ENCODE data around the gene COL27A1. TPM values are rescaled to one million over a fixed set of nuclear protein-coding genes. Genes with fewer than 3 reads are reported as not detected.

COL27A1 gene
- total RNA-seq, 1 experiment from 2014 or later: 37.0 TPM

DNA sequence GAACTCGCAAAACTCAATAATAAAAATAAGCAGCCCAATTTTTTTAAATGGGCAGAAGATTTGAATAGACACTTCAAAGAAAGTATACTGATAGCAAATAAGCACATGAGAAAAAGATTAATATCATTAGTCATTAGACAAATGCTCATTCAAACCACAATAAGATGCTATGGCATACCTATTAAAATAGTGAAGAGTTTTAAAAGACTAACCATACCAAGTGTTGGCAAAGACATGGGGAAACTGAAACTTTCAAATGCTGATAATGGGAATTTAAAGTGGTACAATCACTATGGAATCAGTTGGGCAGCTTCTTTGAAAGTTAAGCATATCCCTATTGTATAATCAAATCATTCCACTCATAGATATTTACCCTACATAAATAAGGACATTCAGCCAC is 141.0 kb downstream of the COL27A1 start:
- TF ChIP-seq CTCF (conservative IDR thresholded peaks at IDR 0.05; ENCODE audit: low read depth, low read length) (no peak), EZH2 (IDR thresholded peaks at IDR 0.05; ENCODE audit: borderline replicate concordance, low read depth, low read length, poor library complexity, severe bottlenecking) (no peak)
- DNase-seq (ENCODE audit: low spot score): no peak
- Histone ChIP-seq H3K27me3 (replicated peaks; ENCODE audit: insufficient read depth, low read depth, low read length, poor library complexity) (no peaks in the 10 kb centered on the region), H3K9me3 (ENCODE audit: low read depth, low read length, poor library complexity, severe bottlenecking) (peaks cover 17% of the 10 kb centered on the region), H3K27ac (ENCODE audit: low read depth, low read length, poor library complexity, severe bottlenecking) (no peak overlapping the region), H3K4me1 (ENCODE audit: insufficient read depth, low read length, poor library complexity, severe bottlenecking) (no peaks in the 10 kb centered on the region), H3K4me3 (ENCODE audit: low read depth, low read length, poor library complexity, severe bottlenecking) (no peak overlapping the region), H3K36me3 (ENCODE audit: insufficient read depth, low read length, poor library complexity, severe bottlenecking) (peaks cover 32% of the 10 kb centered on the region)
- no TSS peak for BruUV-seq (replicated peaks)
- intact Hi-C loops (cut with micrococcal nuclease; ENCODE audit: unreplicated experiment): loop anchor here (10.0 kb wide), 3 partner anchors 492 to 612 kb away; no protein-coding TSS in a partner anchor
- ChIA-PET CTCF (no interaction called here), POLR2A (ENCODE audit: low non-redundant PET) (no interaction called here)

- peaks cover 19% of the 10 kb centered on the region for H3K36me3 ChIP-seq (ENCODE audit: insufficient read depth, low read length, poor library complexity, severe bottlenecking)
- H3K4me3 ChIP-seq (ENCODE audit: low read depth, low read length, poor library complexity, severe bottlenecking): no peak overlapping the region
- ChIA-PET CTCF (interaction anchor here (0.6 kb wide), 1 partner anchor 715 kb away, joined by 6 read pairs; no protein-coding TSS in a partner anchor), POLR2A (ENCODE audit: low non-redundant PET) (no interaction called here)
- peaks cover 14% of the 10 kb centered on the region for H3K9me3 ChIP-seq (ENCODE audit: low read depth, low read length, poor library complexity, severe bottlenecking)
- no peak for DNase-seq (ENCODE audit: low spot score)
- no peaks in the 10 kb centered on the region for H3K4me1 ChIP-seq (ENCODE audit: insufficient read depth, low read length, poor library complexity, severe bottlenecking)
- H3K27me3 ChIP-seq (replicated peaks; ENCODE audit: insufficient read depth, low read depth, low read length, poor library complexity): no peaks in the 10 kb centered on the region
- intact Hi-C loops (cut with micrococcal nuclease; ENCODE audit: unreplicated experiment): loop anchor here (10.0 kb wide), 3 partner anchors 495 to 615 kb away; no protein-coding TSS in a partner anchor
- H3K27ac ChIP-seq (ENCODE audit: low read depth, low read length, poor library complexity, severe bottlenecking): no peak overlapping the region
- TF ChIP-seq EZH2 (IDR thresholded peaks at IDR 0.05; ENCODE audit: borderline replicate concordance, low read depth, low read length, poor library complexity, severe bottlenecking): no peak
- no peak for TF ChIP-seq CTCF (conservative IDR thresholded peaks at IDR 0.05; ENCODE audit: low read depth, low read length)
- no TSS peak for BruUV-seq (replicated peaks)
Observed at GRCh38 chr9:114299286-114300152, 144.2 kb downstream of the COL27A1 start.

GRCh38 chr9:114300153-114300845 is 145.0 kb downstream of the COL27A1 start:
- ChIA-PET CTCF (interaction anchor here (0.6 kb wide), 1 partner anchor 714 kb away, joined by 6 read pairs; no protein-coding TSS in a partner anchor), POLR2A (ENCODE audit: low non-redundant PET) (no interaction called here)
- peaks cover 8% of the 10 kb centered on the region for H3K9me3 ChIP-seq (ENCODE audit: low read depth, low read length, poor library complexity, severe bottlenecking)

More at GRCh38 chr9:114300153-114300845, 145.0 kb downstream of the COL27A1 start:
- Histone ChIP-seq H3K36me3 (ENCODE audit: insufficient read depth, low read length, poor library complexity, severe bottlenecking) (peaks cover 11% of the 10 kb centered on the region), H3K4me1 (ENCODE audit: insufficient read depth, low read length, poor library complexity, severe bottlenecking) (no peaks in the 10 kb centered on the region), H3K4me3 (ENCODE audit: low read depth, low read length, poor library complexity, severe bottlenecking) (no peak overlapping the region), H3K27me3 (replicated peaks; ENCODE audit: insufficient read depth, low read depth, low read length, poor library complexity) (no peaks in the 10 kb centered on the region), H3K27ac (ENCODE audit: low read depth, low read length, poor library complexity, severe bottlenecking) (no peak overlapping the region)
- no peak for DNase-seq (ENCODE audit: low spot score)
- TF ChIP-seq EZH2 (IDR thresholded peaks at IDR 0.05; ENCODE audit: borderline replicate concordance, low read depth, low read length, poor library complexity, severe bottlenecking): no peak
- TF ChIP-seq CTCF (conservative IDR thresholded peaks at IDR 0.05; ENCODE audit: low read depth, low read length): no peak
- BruUV-seq (replicated peaks): no TSS peak
- intact Hi-C loops (cut with micrococcal nuclease; ENCODE audit: unreplicated experiment): no loop called here

Measured in A673 (cell line).